GM18861 (cell line): ENCODE measurements around the gene CHMP2A.
A peak's percentile ranks its signal among the peaks of the same experiment; 100 is the strongest.
"Not testable (repeated sequence)": the region's sequence is repeated elsewhere in the genome, so short reads cannot be mapped to it uniquely, and the experiment has no call there.

Source experiments
- ATAC-seq: cut with Tn5 transposase; IDR thresholded peaks from one replicate; pipeline ENCODE4 v1.9.1; 2021; ENCODE audit not compliant: unreplicated experiment

CHMP2A gene

DNA sequence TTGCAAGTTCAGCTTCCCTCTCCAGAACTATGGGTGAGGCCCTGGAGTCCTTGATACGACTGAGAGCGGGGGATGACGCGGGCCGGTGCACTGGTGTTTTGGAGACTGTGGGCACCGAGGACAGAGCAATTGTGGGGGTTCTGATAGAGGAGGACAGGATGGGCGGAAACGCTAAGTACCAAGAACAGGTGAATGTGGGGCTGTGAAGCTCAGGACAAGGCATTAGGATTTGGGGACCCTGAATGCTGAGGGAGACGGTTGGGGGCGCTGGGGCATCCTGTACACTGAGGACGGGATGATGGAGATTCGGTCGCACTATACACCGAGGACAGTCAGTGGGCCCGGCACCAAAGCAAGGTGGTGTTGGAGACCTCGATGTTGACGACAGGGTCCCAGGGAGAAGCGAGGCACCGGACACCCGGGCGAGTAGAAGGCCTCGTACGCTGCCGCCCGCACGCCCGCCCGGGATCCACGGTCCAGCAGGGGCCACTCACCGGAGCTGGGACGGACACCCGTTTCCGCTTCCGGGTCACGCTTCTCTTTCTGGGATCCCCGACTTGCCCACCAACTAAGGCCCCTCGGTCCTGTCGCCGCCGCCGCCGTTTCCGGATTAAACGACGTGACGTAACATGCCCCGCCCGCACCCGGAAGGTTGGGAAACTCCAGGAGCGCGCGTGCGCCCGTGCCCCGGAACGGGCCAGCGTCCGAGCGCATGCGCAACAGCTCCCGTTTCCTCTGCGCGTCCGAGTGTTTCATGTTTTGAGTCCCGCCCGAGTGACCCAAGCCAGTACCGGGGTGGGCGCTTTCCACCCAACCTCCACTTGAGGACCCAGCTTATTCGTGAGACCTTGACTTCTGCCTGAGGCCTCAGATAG, at the start of gene CHMP2A:
TSS of gene CHMP2A (minus strand) at position 612 of the 875 bp plus-strand sequence. CDS start 893 bp downstream, outside the sequence.
- ATAC-seq, result peak; percentile 22

DNA sequence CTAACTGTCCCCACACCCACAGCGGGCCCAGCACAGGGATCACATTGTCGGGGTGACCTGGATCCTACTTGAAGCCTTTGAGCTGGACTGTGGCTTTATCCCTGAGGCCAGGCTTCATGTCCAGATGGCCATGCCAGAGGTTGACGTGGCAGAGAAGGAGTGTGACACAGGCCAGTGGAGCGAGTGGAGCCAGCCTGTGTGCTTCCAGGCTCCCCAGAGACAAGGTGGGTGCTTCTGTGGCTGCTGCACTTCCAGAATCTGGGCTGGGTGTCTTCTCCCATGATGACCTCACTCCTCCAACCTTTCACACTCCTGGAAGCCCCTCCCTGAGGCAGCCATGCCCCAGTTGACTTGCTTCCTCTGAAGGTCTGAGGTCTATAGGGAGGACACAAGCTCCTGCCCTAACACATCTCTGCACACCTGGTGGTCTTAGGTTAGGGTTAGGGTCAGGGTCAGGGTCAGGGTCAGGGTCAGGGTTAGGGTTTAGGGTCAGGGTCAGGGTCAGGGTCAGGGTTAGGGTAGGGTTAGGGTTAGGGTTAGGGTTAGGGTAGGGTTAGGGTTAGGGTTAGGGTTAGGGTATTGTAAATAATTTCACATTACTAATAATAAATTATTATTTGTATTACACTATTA, 31.3 kb upstream of the CHMP2A start:
- no peak for ATAC-seq

DNA sequence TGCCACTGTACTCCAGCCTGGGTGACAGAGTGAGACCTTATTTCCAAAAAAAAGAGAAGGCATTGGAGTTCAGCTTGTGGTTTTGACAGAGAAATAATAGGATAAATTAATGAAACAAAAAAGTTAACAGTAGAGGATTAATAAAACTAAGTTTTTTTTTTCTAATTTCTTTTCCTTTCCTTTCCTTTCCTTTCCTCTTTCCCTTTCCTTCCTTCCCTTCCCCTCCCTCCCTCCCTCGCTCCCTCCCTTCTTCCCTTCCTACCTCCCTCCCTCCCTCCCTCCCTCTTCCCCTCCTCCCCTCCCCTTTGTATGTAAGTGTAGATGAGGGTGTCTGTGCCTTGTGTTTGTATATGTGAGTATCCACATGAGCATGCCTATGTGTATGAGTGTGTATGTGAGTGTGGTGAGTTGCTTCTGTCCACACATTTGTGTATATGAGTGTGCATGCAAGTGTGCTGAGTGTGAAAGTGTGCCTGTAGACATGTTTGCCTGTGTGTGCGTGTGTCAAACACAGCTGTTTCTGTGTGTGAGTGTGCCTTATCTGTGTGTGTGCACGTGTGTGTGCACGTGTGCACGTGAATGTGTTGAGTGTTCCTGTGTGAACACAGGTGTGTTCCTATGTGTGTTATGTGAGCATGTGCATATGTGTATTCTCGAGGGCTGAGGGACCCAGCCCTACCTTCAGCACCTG, 30.7 kb upstream of the CHMP2A start:
- no peak for ATAC-seq

DNA sequence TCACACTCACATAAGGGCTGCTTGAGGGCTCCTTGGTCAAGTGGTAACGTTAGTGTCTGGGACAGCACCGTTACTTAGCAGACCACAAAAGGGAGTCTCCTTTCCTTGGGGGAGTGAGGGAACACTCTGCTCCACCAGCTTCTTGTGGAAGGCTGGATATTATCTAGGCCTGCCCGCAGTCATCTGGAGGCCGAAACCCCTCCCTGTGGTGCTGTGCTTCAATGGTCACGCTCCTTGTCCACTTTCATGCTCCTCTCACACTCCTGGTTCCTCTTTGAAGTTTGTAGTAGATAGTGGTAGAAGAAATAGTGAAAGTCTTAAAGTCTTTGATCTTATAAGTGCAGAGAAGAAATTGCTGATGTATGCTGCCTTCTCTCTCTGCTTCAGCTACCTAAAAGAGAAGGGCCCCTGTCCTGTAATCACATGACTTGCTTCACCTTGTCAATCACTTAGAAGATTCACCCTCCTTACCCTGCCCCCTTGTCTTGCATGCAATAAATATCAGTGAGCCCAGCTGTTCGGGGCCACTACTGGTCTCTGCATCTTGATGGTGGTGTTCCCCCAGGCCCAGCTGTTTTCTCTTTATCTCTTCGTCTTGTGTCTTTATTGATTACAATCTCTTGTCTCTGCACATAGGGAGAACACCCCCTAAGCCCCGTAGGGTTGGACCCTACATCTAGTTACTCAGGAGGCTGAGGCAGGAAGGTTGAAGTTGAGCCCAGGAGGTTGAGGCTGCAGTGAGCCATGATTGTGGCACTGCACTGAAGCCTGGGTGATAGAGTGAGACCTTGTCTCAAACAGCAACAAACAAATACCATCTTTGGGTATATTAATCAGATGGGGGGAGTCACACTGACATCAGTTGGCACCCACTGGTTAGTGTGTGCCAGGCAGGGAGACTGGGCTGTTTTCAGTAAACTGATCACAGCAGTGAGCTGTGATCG, 29.9 kb upstream of the CHMP2A start:
- ATAC-seq, result no peak

DNA sequence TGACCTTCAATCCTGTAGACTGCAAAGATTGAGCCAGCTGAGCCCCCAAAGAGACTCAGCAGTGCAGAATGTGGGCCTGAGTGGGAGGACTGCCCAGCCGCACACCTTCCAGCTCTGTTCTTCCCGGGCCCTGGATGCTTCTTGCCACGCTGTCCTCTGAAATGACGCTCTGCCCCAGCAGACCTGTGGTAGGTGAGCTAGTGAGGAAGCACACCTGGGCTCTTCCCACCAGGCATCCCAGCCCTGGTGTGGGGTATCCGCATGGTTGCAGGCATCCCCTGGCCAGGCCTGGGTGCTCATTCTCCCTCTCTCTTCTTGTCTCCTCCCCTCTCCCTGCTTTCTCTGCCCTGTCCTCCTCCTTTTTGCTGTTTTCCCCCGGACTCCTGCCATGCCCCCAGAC, 28.1 kb upstream of the CHMP2A start:
- no peak for ATAC-seq

DNA sequence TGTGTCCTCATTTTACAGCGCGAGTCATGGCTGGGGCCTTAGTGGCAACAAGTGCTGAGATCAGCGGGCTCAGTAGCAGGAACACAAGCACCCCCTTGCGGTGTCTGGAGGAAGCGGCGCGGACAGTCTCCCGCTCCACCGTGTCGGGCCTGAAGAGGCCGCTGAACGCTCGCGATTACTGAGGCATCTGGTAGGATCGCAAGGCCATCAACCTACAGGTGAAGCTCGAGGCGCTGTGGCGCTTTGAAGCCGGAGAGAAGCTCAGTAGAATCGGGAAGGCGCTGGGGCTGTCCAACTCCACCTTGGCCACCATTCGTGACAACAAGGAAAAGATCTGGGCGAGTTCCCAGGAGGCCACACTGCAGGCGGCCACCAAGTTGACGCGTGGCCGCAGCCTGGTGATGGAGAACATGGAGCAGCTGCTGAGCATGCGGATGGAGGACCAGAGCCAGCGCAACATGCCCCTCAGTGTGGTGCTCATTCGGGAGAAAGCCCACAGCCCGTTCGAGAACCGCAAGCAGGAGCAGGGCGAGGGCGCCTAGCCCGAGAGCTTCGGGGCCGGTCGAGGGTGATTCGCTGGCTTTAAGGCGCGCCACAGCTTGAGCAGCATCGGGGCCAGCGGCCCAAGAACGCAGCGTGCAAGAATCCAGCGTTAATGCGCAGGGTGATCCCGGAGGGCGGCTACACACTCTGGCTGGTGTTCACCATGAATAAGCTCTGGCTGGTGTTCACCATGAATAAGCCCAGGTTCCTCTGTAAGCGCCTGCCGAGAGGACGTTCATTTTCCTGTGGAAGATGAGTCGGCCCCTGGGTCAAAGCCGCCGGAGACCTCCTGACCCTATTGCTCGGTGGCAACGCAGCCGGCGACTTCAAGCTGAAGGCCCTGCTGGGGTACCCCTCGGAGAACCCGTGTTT, 26.6 kb upstream of the CHMP2A start:
- peak; percentile 53 for ATAC-seq

DNA sequence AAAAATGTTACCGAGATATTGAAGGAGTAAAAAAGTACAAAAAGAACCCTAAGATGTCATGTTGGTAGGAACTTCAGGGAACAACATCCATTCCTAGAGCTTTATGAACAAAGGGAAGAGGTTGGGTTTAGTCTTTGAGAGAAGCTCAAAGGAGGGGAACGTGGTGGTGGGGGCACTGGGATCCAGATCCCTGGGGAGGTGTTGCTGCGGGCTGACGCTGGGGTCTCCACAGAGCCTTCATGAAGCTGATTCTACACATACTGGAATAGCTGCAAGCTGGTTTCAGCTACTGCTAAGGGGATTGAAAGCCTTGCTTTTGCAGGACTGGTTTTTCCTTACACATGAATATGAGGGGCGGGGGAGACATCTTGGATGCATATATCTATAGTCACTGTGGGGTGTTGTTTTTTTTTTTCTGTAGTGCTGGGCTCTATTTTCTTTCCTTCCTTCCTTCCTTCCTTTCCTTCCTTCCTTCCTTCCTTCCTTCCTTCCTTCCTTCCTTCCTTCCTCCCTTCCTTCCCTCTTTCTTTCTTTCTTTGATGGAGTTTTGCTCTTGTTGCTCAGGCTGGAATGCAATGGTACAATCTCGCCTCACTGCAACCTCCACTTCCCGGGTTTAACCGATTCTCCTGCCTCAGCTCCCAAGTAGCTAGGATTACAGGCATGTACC, 24.7 kb upstream of the CHMP2A start:
- no peak for ATAC-seq

DNA sequence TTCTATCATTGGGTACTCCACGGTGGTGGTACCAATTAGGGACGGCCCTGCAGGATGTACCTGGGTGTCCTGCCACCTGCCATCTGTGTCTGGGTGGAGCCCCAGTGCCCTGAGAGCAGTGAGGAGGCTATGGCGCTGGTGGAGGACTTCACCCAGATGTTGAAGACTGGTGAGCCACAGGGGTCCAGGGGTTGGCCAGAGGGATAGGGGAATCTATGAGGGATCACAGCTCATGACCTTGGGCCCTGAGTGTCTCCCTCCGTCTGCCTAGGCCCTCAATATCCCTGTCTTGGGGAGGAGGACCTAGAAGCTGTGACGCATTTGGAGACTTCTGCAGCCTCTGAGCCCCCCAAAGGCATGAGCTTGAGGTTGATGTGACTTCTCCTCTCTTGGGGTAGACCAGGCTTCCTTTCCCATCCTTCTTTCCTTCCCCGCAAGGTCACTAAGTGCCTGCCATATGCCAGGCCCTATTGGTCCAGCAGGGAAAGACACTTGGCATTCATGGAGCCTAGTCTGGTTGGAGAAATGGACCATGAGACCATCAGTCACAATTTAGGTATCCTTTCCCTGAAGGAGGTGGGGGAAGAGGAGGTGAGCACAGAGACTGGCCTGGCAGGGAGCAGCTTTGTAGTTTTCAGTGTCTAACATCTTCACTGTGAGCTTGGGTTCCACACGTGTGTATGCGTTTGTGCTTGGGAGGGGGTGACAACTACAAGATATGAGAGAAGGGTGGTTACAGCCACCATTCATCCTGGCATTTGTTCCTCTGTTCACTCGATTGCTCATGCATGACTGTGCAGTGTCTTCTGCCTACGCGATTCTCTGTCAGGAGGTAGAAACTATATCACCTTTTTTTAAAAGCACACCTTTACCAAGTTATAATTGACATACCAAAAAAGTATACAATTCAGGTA, 23.4 kb upstream of the CHMP2A start:
- no peak for ATAC-seq

DNA sequence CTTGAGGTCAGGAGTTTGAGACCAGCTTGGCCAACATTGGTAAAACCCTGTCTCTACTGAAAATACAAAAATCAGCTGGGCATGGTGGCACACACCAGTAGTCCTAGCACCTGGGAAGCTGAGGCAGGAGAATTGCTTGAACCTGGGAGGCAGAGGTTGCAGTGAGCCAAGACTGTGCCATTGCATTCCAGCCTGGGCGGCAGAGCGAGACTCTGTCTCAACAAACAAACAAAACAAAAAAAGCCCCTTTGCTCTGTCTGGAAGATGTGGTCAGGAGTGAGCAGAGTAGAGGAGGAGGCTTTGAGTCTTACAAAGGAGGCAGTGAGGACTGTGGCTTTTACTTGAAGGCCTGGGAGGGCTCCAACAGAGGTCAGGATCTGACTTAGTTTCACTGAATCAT, 22.7 kb upstream of the CHMP2A start:
- ATAC-seq, result not testable (repeated sequence)

DNA sequence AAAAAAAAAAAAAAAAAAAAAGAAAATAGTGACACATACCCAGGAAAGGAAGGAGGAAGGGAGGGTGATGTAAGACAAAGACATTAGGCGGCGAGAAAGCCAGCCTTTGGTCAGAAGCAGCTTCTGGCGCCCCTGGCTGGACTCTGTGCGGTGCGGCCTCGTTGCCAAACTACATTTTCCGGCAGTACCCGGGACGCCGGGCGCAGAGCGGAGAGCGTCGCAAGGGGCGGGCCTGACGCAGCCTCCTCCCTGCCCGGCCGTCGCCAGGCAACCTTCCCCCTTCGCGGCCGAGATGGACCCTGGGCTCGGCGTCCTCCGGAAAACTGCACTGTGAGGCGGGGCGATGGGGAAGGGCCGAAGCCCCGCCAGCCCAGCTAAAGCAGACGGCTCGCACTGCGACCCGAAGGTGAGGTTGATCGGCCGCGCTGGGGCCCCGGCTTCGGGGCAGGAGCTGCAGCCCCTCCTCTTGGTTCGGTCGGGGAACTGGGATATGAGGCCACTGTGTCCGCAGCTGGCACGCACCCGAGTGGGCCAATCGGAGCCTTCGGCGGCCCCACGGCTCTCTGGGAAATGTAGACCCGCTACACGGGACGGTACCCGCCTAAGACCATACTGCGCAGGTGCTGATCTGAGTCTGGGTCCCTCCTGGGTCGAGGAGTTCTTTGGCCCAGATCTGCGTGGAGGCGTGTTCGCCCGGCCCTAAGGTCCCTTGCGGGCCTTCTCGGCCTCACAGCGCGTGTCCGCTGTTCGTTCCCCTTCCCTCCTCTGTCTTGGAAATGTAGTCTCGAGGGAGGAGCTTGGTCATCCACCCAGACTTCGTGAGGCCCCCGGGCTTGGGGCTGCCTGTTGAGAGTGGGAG, 20.5 kb upstream of the CHMP2A start:
- peak; percentile 35 for ATAC-seq

DNA sequence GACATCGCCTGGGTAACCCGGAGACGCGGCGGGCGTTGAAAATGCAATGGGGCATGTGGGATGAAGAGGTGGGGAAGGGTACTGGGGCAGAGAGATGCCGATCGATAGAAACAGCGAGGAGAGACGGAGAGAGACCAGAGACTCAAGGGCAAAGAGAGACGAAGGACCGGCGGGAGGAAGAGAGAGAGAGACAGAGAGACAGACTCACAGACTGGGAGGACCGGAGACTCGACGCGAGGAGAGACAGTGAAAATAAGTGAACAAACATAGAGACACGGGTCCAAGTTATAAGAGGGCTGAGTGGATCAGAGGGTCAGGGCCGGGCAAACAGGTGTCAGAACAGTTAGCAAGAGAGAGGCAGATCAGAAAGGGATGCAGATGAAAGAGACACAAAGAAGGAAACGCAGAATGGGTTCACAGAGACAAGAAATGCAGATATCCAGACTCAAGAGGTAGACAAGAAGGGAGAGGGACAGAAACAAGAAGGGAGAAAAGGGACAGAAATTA, 18.8 kb upstream of the CHMP2A start:
- ATAC-seq, result no peak

DNA sequence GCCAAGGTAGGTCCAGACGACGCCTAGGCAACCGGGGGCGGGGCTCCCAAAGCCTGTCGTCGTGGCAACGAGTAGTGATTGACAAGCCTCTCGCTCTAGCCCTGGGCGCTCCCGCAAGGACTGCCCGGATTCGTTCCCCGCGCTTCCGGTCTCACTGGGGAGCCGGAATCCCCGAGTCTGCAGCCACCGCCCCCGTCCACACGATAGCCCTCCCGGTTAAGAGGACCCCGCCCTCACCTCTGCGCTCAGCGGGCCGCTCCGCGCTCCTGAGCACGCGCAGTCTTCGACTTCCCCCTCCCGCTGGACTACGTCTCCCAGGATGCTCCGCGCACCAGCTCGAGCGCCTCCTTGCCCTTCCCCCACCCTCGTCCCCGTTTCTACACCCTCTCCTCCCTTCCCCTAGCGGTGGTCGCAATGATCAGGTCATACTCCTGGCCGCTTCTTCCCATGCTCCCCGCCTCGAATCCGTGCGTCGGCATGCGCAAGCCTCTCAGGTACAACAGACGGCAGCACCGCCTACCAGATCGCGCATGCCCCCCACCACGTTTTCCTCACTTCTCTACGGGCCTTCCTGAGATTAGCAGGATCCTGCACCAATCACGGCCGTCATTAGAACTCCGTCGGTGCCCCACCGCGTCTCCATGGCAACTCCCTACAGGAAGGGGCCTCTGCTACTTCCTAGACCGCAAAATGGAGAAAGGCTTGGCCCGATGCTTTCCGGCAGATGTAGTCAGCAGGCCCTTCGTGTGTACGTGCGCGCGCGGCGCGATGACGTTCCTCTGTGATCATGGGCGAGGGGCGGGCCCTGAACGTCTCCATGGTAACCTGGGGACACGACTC, 18.1 kb upstream of the CHMP2A start, which contains the start of gene MZF1:
TSS of gene MZF1 (minus strand) at position 518 of the 840 bp plus-strand sequence. CDS start 1,946 bp downstream, outside the sequence.
- ATAC-seq, result peak; percentile 42

DNA sequence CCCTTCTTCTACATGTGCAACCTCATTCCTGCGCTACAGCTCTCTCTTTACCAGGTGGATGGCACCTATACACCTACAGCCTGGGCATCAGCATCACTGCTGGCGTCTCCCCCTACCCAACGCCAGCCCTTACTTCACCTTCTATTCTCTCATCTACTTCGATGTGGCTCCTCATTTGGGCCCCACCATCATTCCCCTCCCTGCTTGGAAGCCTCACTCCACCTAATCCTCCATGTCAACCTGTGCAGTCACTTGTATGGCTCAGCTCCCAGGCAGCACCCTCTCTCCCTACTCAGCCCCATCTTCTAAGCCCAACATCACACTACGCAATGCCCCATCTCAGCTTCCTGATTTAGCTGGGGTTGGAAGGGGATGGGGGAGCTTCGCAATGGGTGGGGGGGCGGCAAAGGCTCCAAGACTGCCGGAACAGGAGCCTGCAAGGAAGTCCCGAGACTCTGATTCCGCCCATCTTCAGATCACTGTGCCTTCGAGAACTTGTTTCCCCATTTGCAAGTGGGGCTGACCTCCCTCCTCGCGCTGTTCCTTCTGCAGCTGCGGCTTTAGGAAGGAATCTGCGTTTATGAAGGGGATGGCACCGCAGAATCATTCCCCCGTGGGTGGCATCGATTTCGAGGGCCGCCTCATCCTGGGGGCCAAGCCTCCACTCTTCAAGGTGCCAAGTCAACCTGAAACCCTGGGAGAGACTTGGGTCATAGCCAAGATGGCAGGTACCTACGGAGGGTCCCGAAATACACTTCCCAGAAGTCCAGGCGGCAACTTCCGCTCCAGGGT, 17.3 kb upstream of the CHMP2A start:
- no peak for ATAC-seq

DNA sequence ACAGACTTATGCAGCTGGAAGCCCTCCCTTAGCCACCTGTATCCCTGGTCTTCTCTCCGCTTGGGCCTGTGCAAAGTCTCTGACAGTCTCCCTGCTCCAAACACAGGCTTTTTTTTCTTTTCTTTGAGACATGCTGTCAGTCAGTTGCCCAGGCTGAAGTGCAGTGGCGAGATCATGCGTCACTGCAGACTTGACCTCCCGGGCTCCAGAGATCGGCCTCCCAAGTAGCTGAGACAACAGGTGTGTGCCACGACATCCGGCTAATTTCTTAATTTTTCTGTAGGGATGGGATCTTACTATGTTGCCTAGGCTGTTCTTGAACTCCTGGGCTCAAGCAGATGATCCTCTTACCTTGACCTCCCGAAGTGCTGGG, 16.7 kb upstream of the CHMP2A start:
- ATAC-seq, result no peak
